ENCODE results near the gene MYH15.

Gene MYH15

GRCh38 chr3:108469126-108469525, 41.3 kb downstream of the MYH15 start:
- DNase-seq, result no peak

- no peak for DNase-seq
Measured at GRCh38 chr3:108468577-108468976, 41.8 kb downstream of the MYH15 start.

GRCh38 chr3:108462899-108463298, 47.5 kb downstream of the MYH15 start:
- no peak for DNase-seq

GRCh38 chr3:108461661-108462111, 48.7 kb downstream of the MYH15 start:
- DNase-seq, result no peak

GRCh38 chr3:108459225-108459624, 51.2 kb downstream of the MYH15 start:
- DNase-seq, result no peak

- no peak for DNase-seq
Measured at GRCh38 chr3:108455212-108455705, 55.1 kb downstream of the MYH15 start.

GRCh38 chr3:108453565-108453964, 56.8 kb downstream of the MYH15 start:
- no peak for DNase-seq

GRCh38 chr3:108450444-108450843, 60.0 kb downstream of the MYH15 start:
- no peak for DNase-seq

GRCh38 chr3:108448593-108448992, 61.8 kb downstream of the MYH15 start:
- DNase-seq, result no peak

- no peak for DNase-seq
Measured at GRCh38 chr3:108447096-108447847, 63.1 kb downstream of the MYH15 start.

GRCh38 chr3:108442281-108442680, 68.1 kb downstream of the MYH15 start:
- no peak for DNase-seq

GRCh38 chr3:108441518-108441917, 68.9 kb downstream of the MYH15 start:
- no peak for DNase-seq

GRCh38 chr3:108441071-108441507, 69.3 kb downstream of the MYH15 start:
- no peak for DNase-seq

- peak; percentile 1 for DNase-seq
Measured at GRCh38 chr3:108438542-108438941, 71.9 kb downstream of the MYH15 start.

- no peak for DNase-seq
Measured at GRCh38 chr3:108437439-108437838, 73.0 kb downstream of the MYH15 start.

GRCh38 chr3:108433928-108434327, 76.5 kb downstream of the MYH15 start:
- DNase-seq, result no peak

- no peak for DNase-seq
Measured at GRCh38 chr3:108432431-108432830, 78.0 kb downstream of the MYH15 start.

- DNase-seq, result no peak
Measured at GRCh38 chr3:108430540-108430939, 79.9 kb downstream of the MYH15 start.

GRCh38 chr3:108428586-108428985, 81.8 kb downstream of the MYH15 start:
- DNase-seq, result no peak

GRCh38 chr3:108420926-108421325, 89.5 kb downstream of the MYH15 start:
- no peak for DNase-seq

GRCh38 chr3:108416111-108416869, 94.1 kb downstream of the MYH15 start:
- no peak for DNase-seq

GRCh38 chr3:108415661-108416060, 94.7 kb downstream of the MYH15 start:
- no peak for DNase-seq

GRCh38 chr3:108414007-108414406, 96.4 kb downstream of the MYH15 start:
- no peak for DNase-seq

GRCh38 chr3:108412121-108412750, 98.2 kb downstream of the MYH15 start:
- no peak for DNase-seq

Measured in activated T-cell treated with anti-CD3 and anti-CD28 coated beads for 4 hours (primary cell).